Ovary (tissue), 3 donors: ENCODE measurements around the gene KIAA0930.

Source experiments
- CTCF ChIP-seq, 3 donors: fragments of 450-650 bp in 2 of 3; fragments of 200-600 bp in 1 of 3; IDR thresholded peaks; one replicate each; pipeline versions ENCODE4 v1.5.1 to v1.8.0; 2016 to 2022; ENCODE audit warnings: antibody characterized with exemption in 3 of 3, mild to moderate bottlenecking in 1 of 3
- POLR2A ChIP-seq: fragments of 450-650 bp; IDR thresholded peaks from one replicate; pipeline ENCODE4 v1.6.1; 2017; ENCODE audit warnings: antibody characterized with exemption, mild to moderate bottlenecking, moderate library complexity
- donor health status: DM: no; HTN: no; CAD: no.

- no peak for TF ChIP-seq CTCF (IDR thresholded peaks at IDR 0.05)
- TF ChIP-seq POLR2A, result no peak
Observed at GRCh38 chr22:45210991-45211390, 29.7 kb downstream of the KIAA0930 start.
